DOHH2 (cell line): ENCODE data around the gene ZFYVE16.
A peak's percentile ranks its signal among the peaks of the same experiment; 100 is the strongest.
"Not testable (repeated sequence)": the region's sequence is repeated elsewhere in the genome, so short reads cannot be mapped to it uniquely, and the experiment has no call there.

Source experiments
- H3F3A ChIP-seq: fragments of 200-600 bp; sonication (generic), shearing (Covaris generic); 2 replicates; pipeline ENCODE4 v1.6.0; 2016; ENCODE audit warnings: antibody characterized with exemption, mild to moderate bottlenecking; ENCODE audit not compliant: control insufficient read depth, insufficient read depth
- H3K27ac ChIP-seq: fragments of 200-600 bp; sonication (generic); 2 replicates; pipeline ENCODE4 v1.5.1; 2014; ENCODE audit warnings: low read depth, mild to moderate bottlenecking, low read length, moderate library complexity
- H3K27me3 ChIP-seq: fragments of 200-600 bp; sonication (generic); 2 replicates; pipeline ENCODE4 v1.6.1; 2014; ENCODE audit warnings: mild to moderate bottlenecking, low read length, mixed read lengths; ENCODE audit not compliant: control insufficient read depth
- H3K36me3 ChIP-seq: fragments of 200-600 bp; sonication (generic); 2 replicates; pipeline ENCODE4 v1.6.1; 2014; ENCODE audit warnings: mild to moderate bottlenecking, low read length, moderate library complexity, mixed read lengths; ENCODE audit not compliant: control insufficient read depth
- H3K4me1 ChIP-seq: fragments of 200-600 bp; sonication (generic); 2 replicates; pipeline ENCODE4 v1.6.1; 2014; ENCODE audit warnings: mild to moderate bottlenecking, low read length, mixed read lengths; ENCODE audit not compliant: control insufficient read depth
- H3K4me2 ChIP-seq: fragments of 200-600 bp; sonication (generic); 2 replicates; pipeline ENCODE4 v1.6.0; 2014; ENCODE audit warnings: mild to moderate bottlenecking, low read length, moderate library complexity
- H3K4me3 ChIP-seq: fragments of 200-600 bp; sonication (generic); 2 replicates; pipeline ENCODE4 v1.5.1; 2014; ENCODE audit warnings: mild to moderate bottlenecking, low read length, mixed read lengths
- H3K79me2 ChIP-seq: fragments of 200-600 bp; sonication (generic); 2 replicates; pipeline ENCODE4 v1.6.1; 2014; ENCODE audit warnings: mild to moderate bottlenecking, low read length, mixed read lengths; ENCODE audit not compliant: control insufficient read depth
- H3K9me2 ChIP-seq: fragments of 200-600 bp; sonication (generic); replicated peaks from 2 replicates; pipeline ENCODE4 v1.6.1; 2014; ENCODE audit warnings: mild to moderate bottlenecking, low read length, mixed read lengths; ENCODE audit not compliant: control insufficient read depth
- H3K9me3 ChIP-seq: fragments of 200-600 bp; sonication (generic); 2 replicates; pipeline ENCODE4 v1.6.1; 2014; ENCODE audit warnings: antibody characterized with exemption, low read length, mixed read lengths; ENCODE audit not compliant: control insufficient read depth, insufficient read depth
- H4K20me1 ChIP-seq: fragments of 200-600 bp; sonication (generic); 2 replicates; pipeline ENCODE4 v1.6.0; 2014; ENCODE audit warnings: low read depth, mild to moderate bottlenecking, antibody characterized with exemption, low read length, moderate library complexity; ENCODE audit not compliant: control insufficient read depth, insufficient read depth
- CTCF ChIP-seq: fragments of 200-600 bp; sonication (generic); IDR thresholded peaks from one replicate; pipeline ENCODE4 v1.5.1; 2014; ENCODE audit warnings: antibody characterized with exemption, mild to moderate bottlenecking, low read depth, low read length; ENCODE audit not compliant: poor library complexity, severe bottlenecking
- EZH2phosphoT487 ChIP-seq: fragments of 200-600 bp; sonication (generic); IDR thresholded peaks from 2 replicates; pipeline ENCODE4 v1.6.1; 2017; ENCODE audit warnings: borderline replicate concordance, mild to moderate bottlenecking, antibody characterized with exemption, low read length, moderate library complexity, mixed read lengths

Gene ZFYVE16

DNA sequence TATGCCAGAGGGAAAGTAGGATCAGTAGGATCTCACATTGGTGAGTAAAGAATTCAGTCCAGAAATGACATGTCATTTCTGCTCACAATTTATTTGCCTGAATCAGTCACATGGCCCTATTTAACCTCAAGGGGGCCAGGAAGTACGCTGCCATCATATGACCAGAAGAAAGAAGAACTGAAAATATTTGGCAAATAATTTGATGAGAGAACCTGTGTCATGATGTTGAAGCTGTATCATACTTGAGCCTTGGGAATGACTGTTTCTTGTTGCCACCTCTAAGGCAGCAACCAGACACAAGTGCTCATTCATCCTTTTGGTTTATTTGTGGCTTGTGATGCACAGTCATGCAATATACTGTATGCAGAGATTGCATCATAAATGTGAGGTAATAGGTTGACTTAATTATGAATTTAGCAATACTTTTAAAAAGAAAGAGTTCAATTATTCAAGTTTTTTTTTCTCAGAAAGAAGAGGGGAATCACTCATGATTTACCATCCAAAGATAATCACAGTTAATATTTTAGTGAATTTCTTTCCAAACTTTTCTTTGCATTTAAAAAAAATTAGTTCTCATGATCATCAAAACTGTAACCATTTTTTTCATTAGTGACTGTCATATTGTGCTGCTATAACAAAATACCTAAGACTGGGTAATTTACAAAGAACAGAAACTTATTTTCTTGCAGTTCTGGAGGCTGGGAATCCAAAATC, 8.2 kb upstream of the ZFYVE16 start:
- no peaks in the 10 kb centered on the region for H3K9me2 ChIP-seq
- H3K4me2 ChIP-seq: peak overlapping the region; percentile 53
- peaks cover 12% of the 10 kb centered on the region for H3K4me1 ChIP-seq
- no peak for TF ChIP-seq EZH2phosphoT487
- TF ChIP-seq CTCF: peak; percentile 10
- H3K9me3 ChIP-seq: peaks cover 6% of the 10 kb centered on the region; the same call in 1 of the 2 replicates
- no peaks in the 10 kb centered on the region for H3F3A ChIP-seq
- no peaks in the 10 kb centered on the region for H3K27me3 ChIP-seq
- no peaks in the 10 kb centered on the region for H3K36me3 ChIP-seq
- H3K79me2 ChIP-seq: no peaks in the 10 kb centered on the region
- no peaks in the 10 kb centered on the region for H4K20me1 ChIP-seq
- H3K4me3 ChIP-seq: peak overlapping the region; percentile 28
- H3K27ac ChIP-seq: no peak overlapping the region

DNA sequence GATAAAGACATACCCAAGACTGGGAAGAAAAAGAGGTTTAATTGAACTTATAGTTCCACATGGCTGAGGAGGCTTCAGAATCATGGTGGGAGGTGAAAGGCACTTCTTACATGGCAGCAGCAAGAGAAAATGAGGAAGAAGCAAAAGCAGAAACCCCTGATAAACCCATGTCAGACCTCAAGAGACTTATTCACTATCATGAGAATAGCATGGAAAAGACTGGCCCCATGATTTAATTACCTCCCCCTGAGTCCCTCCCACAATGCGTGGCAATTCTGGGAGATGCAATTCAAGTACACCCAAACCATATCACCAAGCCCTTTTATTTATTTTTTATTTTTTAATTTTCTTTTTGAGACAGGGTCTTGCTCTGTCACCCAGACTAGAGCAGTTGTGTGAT, 7.5 kb upstream of the ZFYVE16 start:
- not testable (repeated sequence) for H3K27me3 ChIP-seq, H3K9me3 ChIP-seq, H3K36me3 ChIP-seq, H3K9me2 ChIP-seq, H3K79me2 ChIP-seq, H3K27ac ChIP-seq, H3K4me2 ChIP-seq, H3F3A ChIP-seq, H4K20me1 ChIP-seq, H3K4me3 ChIP-seq
- peaks cover 12% of the 10 kb centered on the region for H3K4me1 ChIP-seq

- TF ChIP-seq EZH2phosphoT487 (no peak), CTCF (no peak)
Observed at GRCh38 chr5:80403782-80404181, 4.1 kb upstream of the ZFYVE16 start.

DNA sequence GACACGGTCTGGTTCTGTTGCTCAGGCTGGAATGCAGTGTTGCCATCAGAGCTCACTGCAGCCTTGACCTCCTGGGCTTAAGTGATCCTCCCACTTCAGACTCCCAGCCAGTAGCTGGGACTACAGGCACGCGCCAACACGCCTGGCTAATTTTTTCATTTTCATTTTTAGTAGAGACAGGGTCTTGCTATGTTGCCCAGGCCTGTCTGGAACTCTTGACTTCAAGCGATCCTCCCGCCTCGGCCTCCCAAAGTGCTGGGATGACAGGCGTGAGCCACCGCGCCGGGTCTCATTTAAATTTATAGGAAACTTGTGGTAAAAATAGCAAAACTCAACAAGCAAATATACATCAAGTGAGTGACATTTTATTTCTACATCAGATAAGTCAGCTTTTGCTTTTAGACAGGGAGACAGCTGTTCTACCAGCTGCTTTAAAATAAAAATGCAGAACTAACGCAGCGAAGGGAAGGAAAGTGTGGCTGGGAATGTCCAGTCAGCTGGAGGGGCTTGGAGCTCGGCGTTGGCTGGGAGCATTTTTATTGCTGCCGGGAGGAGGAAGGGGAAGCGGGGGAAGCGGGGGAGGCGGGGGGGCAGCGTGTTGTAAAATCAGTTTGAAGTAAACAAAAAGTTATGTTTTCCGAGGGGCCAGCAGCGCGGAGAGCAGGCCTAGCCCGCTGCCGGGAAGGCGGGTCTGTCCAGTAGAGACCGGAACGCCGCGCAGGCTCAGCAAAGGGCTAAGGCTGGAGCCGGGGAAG, 707 bp upstream of the ZFYVE16 start:
- Histone ChIP-seq H4K20me1 (peaks cover 3% of the 10 kb centered on the region; the same call in 1 of the 2 replicates), H3K4me2 (peak overlapping the region; percentile 79), H3K4me1 (peaks cover 21% of the 10 kb centered on the region), H3F3A (peaks cover 9% of the 10 kb centered on the region; the same call in 1 of the 2 replicates), H3K4me3 (peak overlapping the region; percentile 87), H3K27me3 (no peaks in the 10 kb centered on the region), H3K27ac (peak overlapping the region; percentile 79), H3K9me3 (no peaks in the 10 kb centered on the region), H3K79me2 (peaks cover 27% of the 10 kb centered on the region), H3K36me3 (no peaks in the 10 kb centered on the region; the same call in 1 of the 2 replicates), H3K9me2 (no peaks in the 10 kb centered on the region)
- TF ChIP-seq CTCF: no peak
- TF ChIP-seq EZH2phosphoT487: no peak

More at GRCh38 chr5:80403782-80404181, 4.1 kb upstream of the ZFYVE16 start:
- no peaks in the 10 kb centered on the region for H3K9me2 ChIP-seq
- no peak overlapping the region for H3K4me2 ChIP-seq
- H3F3A ChIP-seq: peaks cover 4% of the 10 kb centered on the region; the same call in 1 of the 2 replicates
- no peaks in the 10 kb centered on the region for H4K20me1 ChIP-seq
- no peaks in the 10 kb centered on the region; the same call in 1 of the 2 replicates for H3K36me3 ChIP-seq
- H3K79me2 ChIP-seq: peaks cover 9% of the 10 kb centered on the region
- peaks cover 6% of the 10 kb centered on the region; the same call in 1 of the 2 replicates for H3K9me3 ChIP-seq
- no peak overlapping the region for H3K4me3 ChIP-seq
- no peaks in the 10 kb centered on the region for H3K27me3 ChIP-seq
- peaks cover 20% of the 10 kb centered on the region for H3K4me1 ChIP-seq
- no peak overlapping the region for H3K27ac ChIP-seq
